Loucy (cell line): ENCODE measurements around the gene TMEM190.

Experiments used
- EZH2phosphoT487 ChIP-seq: fragments of 200-600 bp; IDR thresholded peaks from 2 replicates; pipeline ENCODE4 v1.6.1; 2018; ENCODE audit warnings: antibody characterized with exemption, mild to moderate bottlenecking, moderate library complexity, borderline replicate concordance
- TF ChIP-seq, protein P1 (sequence below): fragments of 200-600 bp; sonication (generic); conservative IDR thresholded peaks from 2 replicates; pipeline ENCODE4 v1.5.1; 2014; ENCODE audit warnings: mild to moderate bottlenecking, antibody characterized with exemption, low read length

DNA sequence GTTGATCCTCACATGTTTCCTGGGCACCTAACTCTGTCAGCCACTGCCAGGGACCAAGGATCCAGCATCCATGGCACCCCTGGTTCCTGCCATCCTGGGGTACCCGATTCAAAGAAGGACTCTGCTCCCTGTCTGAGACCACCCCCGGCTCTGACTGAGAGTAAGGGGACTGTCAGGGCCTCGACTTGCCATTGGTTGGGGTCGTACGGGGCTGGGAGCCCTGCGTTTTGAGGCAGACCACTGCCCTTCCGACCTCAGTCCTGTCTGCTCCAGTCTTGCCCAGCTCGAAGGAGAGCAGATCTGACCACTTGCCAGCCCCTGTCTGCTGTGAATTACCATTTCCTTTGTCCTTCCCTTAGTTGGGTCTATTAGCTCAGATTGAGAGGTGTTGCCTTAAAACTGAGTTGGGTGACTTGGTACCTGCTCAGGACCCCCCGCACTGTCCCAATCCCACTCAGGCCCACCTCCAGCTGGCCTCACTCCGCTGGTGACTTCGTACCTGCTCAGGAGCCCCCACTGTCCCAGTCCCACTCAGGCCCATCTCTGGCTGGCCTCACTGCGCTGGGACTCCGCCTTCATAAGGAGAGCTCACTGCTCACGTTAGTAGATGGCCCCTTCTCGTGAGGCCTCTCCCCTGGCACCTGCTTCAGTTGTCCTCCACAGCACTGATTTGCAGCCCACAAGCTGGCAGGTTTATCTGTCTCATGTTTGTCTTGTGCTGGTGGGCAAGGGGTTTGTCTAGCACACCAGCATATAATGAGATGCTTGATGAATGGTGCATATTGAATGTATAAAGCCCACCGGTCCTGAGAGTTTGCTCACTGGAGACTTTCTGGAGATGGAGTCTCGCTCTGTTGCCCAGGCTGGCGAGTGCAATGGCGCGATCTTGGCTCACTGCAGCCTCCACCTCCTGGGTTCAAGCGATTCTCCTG lies 13.0 kb downstream of the TMEM190 start:
- TF ChIP-seq, protein P1, sequence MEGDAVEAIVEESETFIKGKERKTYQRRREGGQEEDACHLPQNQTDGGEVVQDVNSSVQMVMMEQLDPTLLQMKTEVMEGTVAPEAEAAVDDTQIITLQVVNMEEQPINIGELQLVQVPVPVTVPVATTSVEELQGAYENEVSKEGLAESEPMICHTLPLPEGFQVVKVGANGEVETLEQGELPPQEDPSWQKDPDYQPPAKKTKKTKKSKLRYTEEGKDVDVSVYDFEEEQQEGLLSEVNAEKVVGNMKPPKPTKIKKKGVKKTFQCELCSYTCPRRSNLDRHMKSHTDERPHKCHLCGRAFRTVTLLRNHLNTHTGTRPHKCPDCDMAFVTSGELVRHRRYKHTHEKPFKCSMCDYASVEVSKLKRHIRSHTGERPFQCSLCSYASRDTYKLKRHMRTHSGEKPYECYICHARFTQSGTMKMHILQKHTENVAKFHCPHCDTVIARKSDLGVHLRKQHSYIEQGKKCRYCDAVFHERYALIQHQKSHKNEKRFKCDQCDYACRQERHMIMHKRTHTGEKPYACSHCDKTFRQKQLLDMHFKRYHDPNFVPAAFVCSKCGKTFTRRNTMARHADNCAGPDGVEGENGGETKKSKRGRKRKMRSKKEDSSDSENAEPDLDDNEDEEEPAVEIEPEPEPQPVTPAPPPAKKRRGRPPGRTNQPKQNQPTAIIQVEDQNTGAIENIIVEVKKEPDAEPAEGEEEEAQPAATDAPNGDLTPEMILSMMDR = no peak
- no peak for TF ChIP-seq EZH2phosphoT487
